CD4-positive, alpha-beta T cell (primary cell): ENCODE measurements around the gene SLIT2. TPM values are rescaled to one million over a fixed set of nuclear protein-coding genes. Genes with fewer than 3 reads are reported as not detected.

Experiments
- ATAC-seq: fragments of 200-7000 bp; cut with Tn5 transposase; one replicate; pipeline ENCODE4 v1.10.0; 2022; ENCODE audit warnings: mild to moderate bottlenecking; ENCODE audit not compliant: poor library complexity
- CTCF ChIA-PET: fragments of 350-600 bp; sonication (Branson Sonifier 250); formaldehyde crosslinking; loops from one replicate; lab custom pipeline; 2021; ENCODE audit warnings: antibody characterized with exemption, inconsistent platforms; lab: Charles Lee
- POLR2A ChIA-PET: fragments of 350-600 bp; sonication (Branson Sonifier 250); formaldehyde crosslinking; loops from one replicate; lab custom pipeline; 2021; ENCODE audit warnings: antibody characterized with exemption, inconsistent platforms; lab: Charles Lee
- DNase-seq, 14 experiments: peaks; one replicate each; pipeline ENCODE4 v3.0.0-alpha.2; 2013 to 2020; ENCODE audit warnings: mixed read lengths in 2 of 14
- H3K27ac ChIP-seq, 2 donors: one replicate each; pipeline versions ENCODE4 v1.5.1 to v1.7.0; 2013; ENCODE audit warnings: low read length in 2 of 2, low read depth in 1 of 2, mild to moderate bottlenecking in 1 of 2
- H3K27me3 ChIP-seq, 2 experiments: 1 replicate in 1 of 2; 2 replicates in 1 of 2; pipeline versions ENCODE4 v1.6.1 to v1.7.0; 2013; ENCODE audit warnings: low read length in 2 of 2, control low read depth in 1 of 2, mild to moderate bottlenecking in 1 of 2, moderate library complexity in 1 of 2; ENCODE audit not compliant: insufficient read depth in 2 of 2, control insufficient read depth in 1 of 2
- H3K36me3 ChIP-seq: one replicate; pipeline ENCODE4 v1.6.1; 2013; ENCODE audit warnings: low read length, control low read depth; ENCODE audit not compliant: insufficient read depth
- H3K4me1 ChIP-seq: one replicate; pipeline ENCODE4 v1.6.1; 2013; ENCODE audit warnings: low read length, control low read depth; ENCODE audit not compliant: insufficient read depth
- H3K4me3 ChIP-seq: one replicate; pipeline ENCODE4 v1.5.1; 2013; ENCODE audit warnings: mild to moderate bottlenecking, low read length, moderate library complexity
- H3K9me3 ChIP-seq, 2 experiments: 1 replicate in 1 of 2; 2 replicates in 1 of 2; pipeline versions ENCODE4 v1.6.1 to v1.7.0; 2013; ENCODE audit warnings: low read length in 2 of 2, mild to moderate bottlenecking in 2 of 2, control low read depth in 1 of 2, moderate library complexity in 1 of 2; ENCODE audit not compliant: control insufficient read depth in 1 of 2, insufficient read depth in 1 of 2
- H3K27ac Mint-ChIP-seq: one replicate; pipeline ENCODE4 v1.8.0; 2020; ENCODE audit warnings: mixed read lengths
- H3K27me3 Mint-ChIP-seq: one replicate; pipeline ENCODE4 v1.8.0; 2021; ENCODE audit warnings: mixed read lengths
- H3K36me3 Mint-ChIP-seq: one replicate; pipeline ENCODE4 v1.8.0; 2021; ENCODE audit warnings: low read depth, mixed read lengths
- H3K4me1 Mint-ChIP-seq: one replicate; pipeline ENCODE4 v1.8.0; 2021; ENCODE audit warnings: low read depth, mixed read lengths
- H3K4me3 Mint-ChIP-seq: one replicate; pipeline ENCODE4 v1.8.0; 2020; ENCODE audit warnings: mild to moderate bottlenecking, mixed read lengths
- H3K9me3 Mint-ChIP-seq: one replicate; pipeline ENCODE4 v1.8.0; 2020; ENCODE audit warnings: mixed read lengths
- intact Hi-C, 2 experiments: fragments of 100-400 bp; cut with DNase I in 1 of 2; cut with micrococcal nuclease in 1 of 2; formaldehyde crosslinking; loops; one replicate each; pipeline versions ENCODE4 v1.15.1 to v1.9.0; 2023 to 2025; cut with DNase I, micrococcal nuclease
- total RNA-seq, 174 experiments: library from RNA in 2 of 174; stranded (reverse) in 2 of 174; gene quantifications; one replicate each; pipeline ENCODE4 v1.2.3 and lab custom pipeline; 2021 to 2026
- TF ChIP-seq, protein P1 (sequence below): fragments of 200-600 bp; IDR thresholded peaks from one replicate; pipeline ENCODE4 v1.8.0; 2022; ENCODE audit warnings: antibody characterized with exemption, mild to moderate bottlenecking

SLIT2 gene
- total RNA-seq, 2 experiments from 2014 or later: not detected

DNA sequence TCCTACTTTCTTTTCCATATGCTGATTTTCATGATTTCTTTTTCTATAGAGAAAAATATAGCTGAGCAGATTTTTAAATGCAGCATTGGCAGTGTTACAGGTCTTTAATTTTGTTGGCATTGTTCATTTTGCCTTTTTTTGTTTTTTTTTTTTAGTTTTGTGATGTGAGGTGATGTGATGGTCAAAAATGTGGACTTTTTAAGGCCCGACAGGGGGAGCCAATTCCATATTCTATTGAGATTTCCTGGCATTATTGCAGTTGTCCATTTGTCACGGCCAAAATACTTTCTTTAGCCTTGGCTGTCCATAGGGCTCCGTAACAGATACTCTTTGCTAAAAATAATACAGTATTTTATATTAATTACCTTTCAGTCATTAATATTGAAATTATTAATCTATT, 47.8 kb downstream of the SLIT2 start:
- H3K4me1 Mint-ChIP-seq: no peaks in the 10 kb centered on the region
- H3K27me3 ChIP-seq: no peaks in the 10 kb centered on the region
- H3K9me3 ChIP-seq: no peaks in the 10 kb centered on the region
- TF ChIP-seq, protein P1, sequence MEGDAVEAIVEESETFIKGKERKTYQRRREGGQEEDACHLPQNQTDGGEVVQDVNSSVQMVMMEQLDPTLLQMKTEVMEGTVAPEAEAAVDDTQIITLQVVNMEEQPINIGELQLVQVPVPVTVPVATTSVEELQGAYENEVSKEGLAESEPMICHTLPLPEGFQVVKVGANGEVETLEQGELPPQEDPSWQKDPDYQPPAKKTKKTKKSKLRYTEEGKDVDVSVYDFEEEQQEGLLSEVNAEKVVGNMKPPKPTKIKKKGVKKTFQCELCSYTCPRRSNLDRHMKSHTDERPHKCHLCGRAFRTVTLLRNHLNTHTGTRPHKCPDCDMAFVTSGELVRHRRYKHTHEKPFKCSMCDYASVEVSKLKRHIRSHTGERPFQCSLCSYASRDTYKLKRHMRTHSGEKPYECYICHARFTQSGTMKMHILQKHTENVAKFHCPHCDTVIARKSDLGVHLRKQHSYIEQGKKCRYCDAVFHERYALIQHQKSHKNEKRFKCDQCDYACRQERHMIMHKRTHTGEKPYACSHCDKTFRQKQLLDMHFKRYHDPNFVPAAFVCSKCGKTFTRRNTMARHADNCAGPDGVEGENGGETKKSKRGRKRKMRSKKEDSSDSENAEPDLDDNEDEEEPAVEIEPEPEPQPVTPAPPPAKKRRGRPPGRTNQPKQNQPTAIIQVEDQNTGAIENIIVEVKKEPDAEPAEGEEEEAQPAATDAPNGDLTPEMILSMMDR: no peak
- H3K9me3 Mint-ChIP-seq: peaks cover 2% of the 10 kb centered on the region
- H3K27me3 Mint-ChIP-seq: no peaks in the 10 kb centered on the region
- H3K36me3 ChIP-seq: no peaks in the 10 kb centered on the region
- ChIA-PET CTCF (no interaction called here), POLR2A (no interaction called here)
- H3K36me3 Mint-ChIP-seq: no peaks in the 10 kb centered on the region
- H3K27ac ChIP-seq: no peak overlapping the region
- intact Hi-C loops: no loop called here
- DNase-seq: no peak
- no peak overlapping the region for H3K27ac Mint-ChIP-seq
- H3K4me1 ChIP-seq: no peaks in the 10 kb centered on the region
- no peak overlapping the region for H3K4me3 Mint-ChIP-seq
- ATAC-seq: no peak
- no peak overlapping the region for H3K4me3 ChIP-seq

DNA sequence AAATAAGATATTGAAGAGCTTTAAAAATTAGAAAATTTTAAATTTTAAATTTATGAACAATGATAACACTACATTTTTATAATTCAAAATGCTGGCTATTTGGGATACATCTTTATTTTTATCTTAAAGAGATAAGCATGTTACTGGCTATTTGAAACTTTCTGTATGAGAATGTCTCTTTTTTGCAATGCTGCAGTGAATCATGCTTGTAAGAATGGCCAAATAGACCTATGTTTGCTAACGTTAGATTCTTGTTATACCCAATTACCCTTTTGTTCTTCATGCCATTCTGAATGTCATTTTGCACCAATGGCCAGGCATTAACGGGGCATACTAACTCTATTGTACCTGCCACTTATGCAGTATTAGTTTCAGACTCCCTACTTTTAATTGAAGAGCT, 49.5 kb downstream of the SLIT2 start:
- H3K36me3 ChIP-seq: no peaks in the 10 kb centered on the region
- no peaks in the 10 kb centered on the region for H3K4me1 Mint-ChIP-seq
- no peak overlapping the region for H3K27ac Mint-ChIP-seq
- TF ChIP-seq, protein P1: no peak
- H3K4me3 ChIP-seq: no peak overlapping the region
- H3K27me3 Mint-ChIP-seq: no peaks in the 10 kb centered on the region
- intact Hi-C loops: no loop called here
- DNase-seq (no peak), ATAC-seq (no peak)
- POLR2A ChIA-PET: no interaction called here
- H3K9me3 ChIP-seq: no peaks in the 10 kb centered on the region
- no peak overlapping the region for H3K4me3 Mint-ChIP-seq
- H3K9me3 Mint-ChIP-seq: peaks cover 4% of the 10 kb centered on the region
- H3K36me3 Mint-ChIP-seq: no peaks in the 10 kb centered on the region
- CTCF ChIA-PET: no interaction called here
- H3K4me1 ChIP-seq: no peaks in the 10 kb centered on the region
- H3K27ac ChIP-seq: no peak overlapping the region
- H3K27me3 ChIP-seq: no peaks in the 10 kb centered on the region
